ENCODE measurements around the gene SPATA20. TPM values are rescaled to one million over a fixed set of nuclear protein-coding genes. Genes with fewer than 3 reads are reported as not detected.

The SPATA20 gene
- total RNA-seq, 1 experiment from 2014 or later: 35.7 TPM

GRCh38 chr17:50529849-50530248, 17.1 kb upstream of the SPATA20 start:
- H3K27ac ChIP-seq: no peak overlapping the region
- no peak overlapping the region for H3K4me3 ChIP-seq
- no peak for DNase-seq (ENCODE audit: low read depth in 1 of 2, low spot score in 2 of 2)
- H3K9me3 ChIP-seq (replicated peaks): no peaks in the 10 kb centered on the region; the same call in 1 of the 2 replicates
- H3K4me1 ChIP-seq (replicated peaks): no peaks in the 10 kb centered on the region
- H3K36me3 ChIP-seq: no peaks in the 10 kb centered on the region
- H3K27me3 ChIP-seq (replicated peaks): peaks cover 58% of the 10 kb centered on the region

- Histone ChIP-seq H3K27ac (no peak overlapping the region), H3K4me3 (no peak overlapping the region), H3K4me1 (replicated peaks) (no peaks in the 10 kb centered on the region), H3K36me3 (no peaks in the 10 kb centered on the region), H3K9me3 (replicated peaks) (no peaks in the 10 kb centered on the region; the same call in 1 of the 2 replicates), H3K27me3 (replicated peaks) (peaks cover 62% of the 10 kb centered on the region)
- DNase-seq (ENCODE audit: low read depth in 1 of 2, low spot score in 2 of 2): no peak
Observed at GRCh38 chr17:50531428-50532025, 15.4 kb upstream of the SPATA20 start.

DNA sequence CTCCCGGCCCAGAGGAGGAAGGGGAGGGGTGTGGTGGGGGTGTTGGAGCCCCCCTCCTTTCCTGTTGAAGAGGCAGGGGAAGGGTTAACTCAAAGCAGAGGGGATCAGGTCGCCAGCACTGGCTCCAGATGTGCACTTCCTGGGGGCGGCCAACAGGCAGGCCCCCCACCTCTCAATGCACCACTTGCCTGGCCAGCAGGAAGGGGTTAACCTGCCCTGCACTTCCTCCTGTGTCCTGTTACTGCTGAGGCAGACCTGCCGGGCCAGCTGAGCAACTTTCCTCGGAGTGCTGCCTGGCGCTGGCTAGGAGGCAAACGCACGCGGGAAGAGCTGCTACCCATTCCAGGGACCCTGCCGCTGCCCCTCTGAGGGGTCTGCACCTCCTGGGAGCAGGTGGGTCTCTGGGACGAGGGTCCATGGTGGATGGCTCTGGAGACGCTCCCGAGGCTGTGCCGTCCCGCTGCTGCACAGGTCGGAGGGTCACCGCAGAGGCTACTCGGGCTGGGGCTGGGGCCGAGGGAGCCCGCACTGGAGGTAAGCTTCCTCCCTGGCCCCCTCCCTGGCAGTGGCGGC, 14.4 kb upstream of the SPATA20 start, which contains the start of gene EPN3:
Gene EPN3 (plus strand): TSS at position 284 of the 573 bp plus-strand sequence. CDS start 3,822 bp downstream, outside the sequence.
- no peak within 1 kb of the TSS for H3K4me3 ChIP-seq
- no peaks in the 10 kb centered on the region for H3K4me1 ChIP-seq (replicated peaks)
- no peaks in the 10 kb centered on the region for H3K36me3 ChIP-seq
- H3K27me3 ChIP-seq (replicated peaks): peaks cover 61% of the 10 kb centered on the region
- no peak within 1 kb of the TSS for H3K27ac ChIP-seq
- H3K9me3 ChIP-seq (replicated peaks): no peaks in the 10 kb centered on the region; the same call in 1 of the 2 replicates
- no peak for DNase-seq (ENCODE audit: low read depth in 1 of 2, low spot score in 2 of 2)

GRCh38 chr17:50533185-50533584, 13.8 kb upstream of the SPATA20 start:
- Histone ChIP-seq H3K27ac (no peak overlapping the region), H3K9me3 (replicated peaks) (no peaks in the 10 kb centered on the region; the same call in 1 of the 2 replicates), H3K4me1 (replicated peaks) (no peaks in the 10 kb centered on the region), H3K27me3 (replicated peaks) (peaks cover 61% of the 10 kb centered on the region), H3K4me3 (no peak overlapping the region), H3K36me3 (no peaks in the 10 kb centered on the region)
- no peak for DNase-seq (ENCODE audit: low read depth in 1 of 2, low spot score in 2 of 2)

- no peak overlapping the region for H3K4me3 ChIP-seq
Observed at GRCh38 chr17:50533720-50534148, 13.2 kb upstream of the SPATA20 start.

GRCh38 chr17:50534222-50534978, 12.6 kb upstream of the SPATA20 start:
- Histone ChIP-seq H3K4me3 (no peak overlapping the region), H3K9me3 (replicated peaks) (no peaks in the 10 kb centered on the region; the same call in 1 of the 2 replicates), H3K4me1 (replicated peaks) (no peaks in the 10 kb centered on the region), H3K27me3 (replicated peaks) (peaks cover 56% of the 10 kb centered on the region), H3K27ac (no peak overlapping the region), H3K36me3 (no peaks in the 10 kb centered on the region)
- DNase-seq (ENCODE audit: low read depth in 1 of 2, low spot score in 2 of 2): no peak

More at GRCh38 chr17:50533720-50534148, 13.2 kb upstream of the SPATA20 start:
- Histone ChIP-seq H3K27me3 (replicated peaks) (peaks cover 61% of the 10 kb centered on the region), H3K9me3 (replicated peaks) (no peaks in the 10 kb centered on the region; the same call in 1 of the 2 replicates), H3K27ac (no peak overlapping the region), H3K4me1 (replicated peaks) (no peaks in the 10 kb centered on the region), H3K36me3 (no peaks in the 10 kb centered on the region)
- no peak for DNase-seq (ENCODE audit: low read depth in 1 of 2, low spot score in 2 of 2)

GRCh38 chr17:50534979-50535326, 12.0 kb upstream of the SPATA20 start:
- H3K9me3 ChIP-seq (replicated peaks): no peaks in the 10 kb centered on the region; the same call in 1 of the 2 replicates
- H3K4me3 ChIP-seq: no peak overlapping the region
- peaks cover 50% of the 10 kb centered on the region for H3K27me3 ChIP-seq (replicated peaks)
- no peak overlapping the region for H3K27ac ChIP-seq
- DNase-seq (ENCODE audit: low read depth in 1 of 2, low spot score in 2 of 2): no peak
- no peaks in the 10 kb centered on the region for H3K36me3 ChIP-seq
- H3K4me1 ChIP-seq (replicated peaks): no peaks in the 10 kb centered on the region

- no peaks in the 10 kb centered on the region for H3K4me1 ChIP-seq (replicated peaks)
- peaks cover 47% of the 10 kb centered on the region for H3K27me3 ChIP-seq (replicated peaks)
- no peak for DNase-seq (ENCODE audit: low read depth in 1 of 2, low spot score in 2 of 2)
- H3K9me3 ChIP-seq (replicated peaks): no peaks in the 10 kb centered on the region; the same call in 1 of the 2 replicates
- H3K27ac ChIP-seq: no peak overlapping the region
- H3K4me3 ChIP-seq: no peak overlapping the region
- no peaks in the 10 kb centered on the region for H3K36me3 ChIP-seq
Observed at GRCh38 chr17:50535407-50535806, 11.6 kb upstream of the SPATA20 start.

- Histone ChIP-seq H3K4me3 (no peak overlapping the region), H3K27me3 (replicated peaks) (peaks cover 34% of the 10 kb centered on the region), H3K36me3 (no peaks in the 10 kb centered on the region), H3K27ac (no peak overlapping the region), H3K9me3 (replicated peaks) (no peaks in the 10 kb centered on the region; the same call in 1 of the 2 replicates), H3K4me1 (replicated peaks) (peaks cover 7% of the 10 kb centered on the region)
- DNase-seq (ENCODE audit: low read depth in 1 of 2, low spot score in 2 of 2): no peak
Observed at GRCh38 chr17:50536683-50537646, 10.0 kb upstream of the SPATA20 start.

- Histone ChIP-seq H3K27ac (no peak overlapping the region), H3K36me3 (no peaks in the 10 kb centered on the region), H3K4me1 (replicated peaks) (peaks cover 15% of the 10 kb centered on the region)
Observed at GRCh38 chr17:50537721-50538548, 9.0 kb upstream of the SPATA20 start.

DNA sequence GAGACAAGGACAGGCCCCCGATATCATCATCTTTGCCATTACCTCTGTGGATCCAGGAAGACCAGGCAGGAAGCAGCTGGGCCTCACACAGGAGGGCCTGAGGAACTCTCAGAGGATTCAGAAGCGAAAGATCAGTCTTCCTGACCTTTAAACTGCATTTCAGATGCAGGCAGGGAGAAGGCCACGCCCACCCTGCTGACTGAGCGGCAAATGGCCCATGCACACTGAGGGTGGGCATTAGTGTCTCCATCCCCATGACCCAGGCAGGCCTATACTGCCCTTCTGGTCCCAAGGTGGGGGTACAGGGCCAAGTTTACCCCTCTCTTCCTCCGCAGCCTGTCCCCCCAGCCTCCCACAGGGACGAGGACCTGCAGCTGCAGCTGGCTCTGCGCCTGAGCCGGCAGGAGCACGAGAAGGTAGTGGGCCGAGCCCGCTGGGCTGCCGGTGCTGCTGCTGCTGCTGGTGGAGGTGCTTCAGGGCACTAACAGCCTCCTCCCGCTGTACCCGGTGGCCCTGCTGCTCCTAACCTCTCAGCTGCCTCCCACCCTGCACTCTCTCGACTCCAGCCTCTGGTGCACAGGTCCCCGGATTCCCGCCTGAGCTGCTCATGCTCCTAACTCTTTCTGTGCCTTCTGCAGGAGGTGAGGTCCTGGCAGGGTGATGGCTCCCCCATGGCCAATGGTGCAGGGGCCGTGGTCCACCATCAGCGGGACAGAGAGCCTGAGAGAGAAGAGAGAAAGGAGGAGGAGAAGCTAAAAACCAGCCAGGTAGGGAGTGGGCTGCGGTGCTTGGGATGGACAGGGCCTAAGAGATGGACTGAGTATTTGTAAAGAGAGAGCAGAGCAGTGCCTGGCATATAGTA, 8.2 kb upstream of the SPATA20 start:
- no peak for DNase-seq (ENCODE audit: low read depth in 1 of 2, low spot score in 2 of 2)
- H3K36me3 ChIP-seq: no peaks in the 10 kb centered on the region
- H3K4me1 ChIP-seq (replicated peaks): peaks cover 19% of the 10 kb centered on the region
- no peak overlapping the region for H3K4me3 ChIP-seq
- H3K27ac ChIP-seq: no peak overlapping the region
- no peaks in the 10 kb centered on the region for H3K9me3 ChIP-seq (replicated peaks)
- H3K27me3 ChIP-seq (replicated peaks): peaks cover 16% of the 10 kb centered on the region

More at GRCh38 chr17:50537721-50538548, 9.0 kb upstream of the SPATA20 start:
- no peak for DNase-seq (ENCODE audit: low read depth in 1 of 2, low spot score in 2 of 2)
- Histone ChIP-seq H3K27me3 (replicated peaks) (peaks cover 24% of the 10 kb centered on the region), H3K9me3 (replicated peaks) (no peaks in the 10 kb centered on the region; the same call in 1 of the 2 replicates), H3K4me3 (no peak overlapping the region)
